Dedifferentiated amniotic fluid mesenchymal stem cell (primary cell): ENCODE results near the gene RPLP2.

ENCODE experiments used
- DNase-seq: peaks from one replicate; pipeline ENCODE4 v3.0.0-alpha.2; 2016; ENCODE audit errors: extremely low spot score

The RPLP2 gene

DNA sequence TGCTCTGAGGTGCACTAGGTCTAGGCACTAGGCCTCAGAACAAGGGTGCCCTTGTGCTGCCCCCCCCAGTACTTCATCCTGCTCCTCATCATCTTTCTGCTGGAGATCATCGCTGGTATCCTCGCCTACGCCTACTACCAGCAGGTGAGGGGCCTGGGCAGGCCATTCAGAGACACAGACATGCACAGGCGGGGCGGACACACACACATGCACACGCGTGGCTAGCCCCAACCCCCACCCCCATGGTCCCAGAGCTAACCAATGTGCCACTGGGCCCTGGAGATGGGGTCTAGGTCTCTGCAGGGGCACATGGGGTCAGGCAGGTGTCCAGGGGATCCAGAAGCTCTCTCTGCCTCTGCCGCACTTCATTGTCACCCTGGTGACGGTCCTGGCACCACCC lies 26.9 kb downstream of the RPLP2 start:
- no peak for DNase-seq

DNA sequence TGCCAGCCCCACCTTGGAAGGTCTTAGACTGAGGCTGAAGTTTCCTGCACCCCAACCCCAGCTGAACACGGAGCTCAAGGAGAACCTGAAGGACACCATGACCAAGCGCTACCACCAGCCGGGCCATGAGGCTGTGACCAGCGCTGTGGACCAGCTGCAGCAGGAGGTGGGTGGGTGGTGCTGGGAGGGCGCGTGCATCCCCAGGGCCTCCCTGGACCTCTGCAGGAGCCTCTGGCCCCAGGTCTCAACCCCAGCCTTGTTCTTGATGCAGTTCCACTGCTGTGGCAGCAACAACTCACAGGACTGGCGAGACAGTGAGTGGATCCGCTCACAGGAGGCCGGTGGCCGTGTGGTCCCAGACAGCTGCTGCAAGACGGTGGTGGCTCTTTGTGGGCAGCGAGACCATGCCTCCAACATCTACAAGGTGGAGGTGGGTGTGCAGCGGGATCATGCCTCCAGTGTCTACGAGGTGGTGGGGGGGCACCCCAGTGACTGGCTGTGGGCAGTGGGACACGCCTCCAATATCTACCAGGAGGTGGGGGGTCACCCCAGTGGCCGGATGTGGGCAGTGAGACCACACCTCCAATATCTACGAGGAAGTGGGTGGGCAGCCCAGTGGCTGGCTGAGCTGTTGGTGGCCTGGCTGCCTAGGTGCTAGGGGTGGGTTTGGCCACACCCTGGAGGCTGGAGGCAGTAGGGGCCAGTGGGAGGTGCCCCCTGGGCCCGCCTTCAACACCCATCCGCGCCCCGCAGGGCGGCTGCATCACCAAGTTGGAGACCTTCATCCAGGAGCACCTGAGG lies 27.6 kb downstream of the RPLP2 start:
- no peak for DNase-seq

DNA sequence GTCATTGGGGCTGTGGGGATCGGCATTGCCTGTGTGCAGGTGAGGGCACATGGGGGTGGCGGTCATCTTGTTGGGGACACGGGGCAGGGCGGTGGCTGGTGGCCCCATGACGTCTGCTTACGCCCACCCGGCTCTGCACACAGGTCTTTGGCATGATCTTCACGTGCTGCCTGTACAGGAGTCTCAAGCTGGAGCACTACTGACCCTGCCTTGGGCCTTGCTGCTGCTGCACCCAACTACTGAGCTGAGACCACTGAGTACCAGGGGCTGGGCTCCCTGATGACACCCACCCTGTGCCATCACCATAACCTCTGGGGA lies 28.2 kb downstream of the RPLP2 start:
- DNase-seq, result no peak

DNA sequence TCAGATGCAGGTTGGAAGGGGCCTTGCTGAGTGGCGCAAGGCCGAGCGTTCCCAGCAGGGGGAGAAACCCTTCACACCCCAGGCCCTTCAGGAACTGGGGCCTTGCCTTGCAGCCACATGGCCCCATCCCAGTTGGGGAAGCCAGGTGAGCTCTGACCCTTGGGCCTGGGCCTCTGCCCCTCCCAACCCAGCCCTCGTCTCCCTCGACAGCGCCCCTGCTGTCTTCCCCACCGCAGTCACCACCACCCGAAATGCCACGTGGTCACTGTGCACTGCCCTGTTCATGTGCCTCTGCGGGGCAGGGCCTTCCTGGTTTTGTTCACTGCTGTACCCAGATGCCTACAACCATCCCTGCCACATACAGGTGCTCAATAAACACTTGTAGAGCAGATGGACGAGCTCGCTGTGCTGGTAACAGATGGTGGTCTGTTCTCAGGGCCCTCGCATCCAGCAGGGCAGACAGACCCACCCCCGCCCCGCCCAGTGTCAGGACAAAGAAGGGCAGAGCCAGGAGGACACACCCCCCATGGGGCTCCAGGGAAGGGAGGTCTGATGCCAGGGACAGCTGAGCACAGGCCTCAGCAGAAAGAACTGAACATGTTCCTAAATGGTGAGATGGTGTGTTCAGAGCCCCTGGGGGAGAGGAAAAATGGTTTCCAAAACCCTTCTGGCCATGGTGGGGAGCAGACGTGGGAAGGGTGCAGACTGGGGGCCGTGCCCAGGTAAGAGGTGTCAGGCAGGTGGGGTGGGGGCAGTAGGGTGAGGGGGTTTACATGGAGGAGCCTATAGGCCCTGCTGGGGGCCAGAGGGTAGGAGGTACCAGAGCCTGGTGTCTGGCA lies 28.9 kb downstream of the RPLP2 start:
- no peak for DNase-seq

DNA sequence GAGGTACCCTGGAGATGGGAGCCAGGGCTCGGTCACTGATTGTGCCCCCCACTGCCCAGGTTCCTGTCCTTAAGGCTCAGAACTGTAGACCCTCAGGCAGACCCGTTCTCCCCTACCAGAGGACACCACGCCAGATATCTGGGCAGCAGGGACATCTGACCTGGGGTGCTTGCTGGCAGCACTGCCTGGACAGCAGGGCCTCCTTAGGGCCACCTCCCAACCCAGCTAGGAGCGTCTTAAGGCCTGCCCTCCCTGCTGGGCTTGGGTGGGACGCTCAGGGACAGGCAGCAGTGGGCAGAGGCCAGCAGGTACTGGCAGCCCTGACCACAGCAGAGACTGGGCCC lies 29.5 kb downstream of the RPLP2 start:
- no peak for DNase-seq

DNA sequence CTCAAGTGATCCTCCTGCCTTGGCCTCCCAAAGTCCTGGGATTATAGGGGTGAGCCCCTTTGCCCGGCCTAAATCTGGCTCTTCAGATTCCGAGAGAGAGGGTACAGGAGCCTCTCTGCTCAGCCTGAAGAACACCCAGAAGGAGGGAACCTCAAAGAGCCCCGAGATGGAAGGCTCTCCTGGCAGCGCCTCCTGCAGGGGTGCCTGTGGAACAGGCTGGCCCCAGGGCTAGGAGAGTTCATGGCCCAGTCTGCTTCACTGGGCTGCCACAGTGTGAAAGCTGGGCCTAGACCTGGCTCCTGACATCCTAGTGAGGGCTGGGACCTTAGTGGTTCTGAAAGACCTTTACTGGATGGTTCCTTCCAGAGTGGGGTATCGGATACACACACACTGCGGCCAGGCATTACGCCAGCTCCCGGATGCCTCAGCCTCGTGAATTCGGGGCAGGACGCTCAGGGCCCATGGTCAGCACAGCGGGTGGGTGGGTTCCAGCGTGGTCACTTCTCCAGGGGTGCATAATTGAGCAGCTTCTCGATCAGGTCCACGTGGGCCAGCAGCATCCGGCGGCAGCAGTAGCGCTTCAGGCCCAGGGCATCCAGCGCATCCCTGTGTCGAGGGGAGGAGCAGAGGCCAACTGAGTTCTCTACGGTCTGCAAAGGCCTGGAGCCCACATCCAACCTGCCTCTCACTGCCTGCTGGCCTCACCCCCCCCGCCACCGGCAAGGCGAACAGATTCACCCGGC lies 30.3 kb downstream of the RPLP2 start:
- DNase-seq, result no peak

DNA sequence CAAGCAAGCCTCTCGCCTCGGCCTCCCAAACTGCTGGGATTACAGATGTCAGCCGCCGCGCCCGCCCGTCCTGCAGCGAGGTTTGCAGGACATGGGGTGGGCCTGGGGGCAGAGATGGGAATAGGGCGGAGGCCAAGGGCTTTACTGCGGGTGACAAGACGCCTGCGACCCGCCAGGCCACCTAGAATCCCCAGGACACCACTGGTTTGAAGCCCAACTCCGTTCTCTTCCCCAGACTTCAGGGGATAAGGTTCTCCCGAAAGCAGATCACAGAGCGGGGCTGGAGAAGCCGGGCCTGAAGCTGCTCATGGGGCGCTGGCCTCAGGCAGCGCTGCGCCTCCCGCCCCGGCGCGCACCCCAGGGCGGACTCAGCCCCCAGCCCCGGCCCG lies 32.2 kb downstream of the RPLP2 start:
- no peak for DNase-seq

DNA sequence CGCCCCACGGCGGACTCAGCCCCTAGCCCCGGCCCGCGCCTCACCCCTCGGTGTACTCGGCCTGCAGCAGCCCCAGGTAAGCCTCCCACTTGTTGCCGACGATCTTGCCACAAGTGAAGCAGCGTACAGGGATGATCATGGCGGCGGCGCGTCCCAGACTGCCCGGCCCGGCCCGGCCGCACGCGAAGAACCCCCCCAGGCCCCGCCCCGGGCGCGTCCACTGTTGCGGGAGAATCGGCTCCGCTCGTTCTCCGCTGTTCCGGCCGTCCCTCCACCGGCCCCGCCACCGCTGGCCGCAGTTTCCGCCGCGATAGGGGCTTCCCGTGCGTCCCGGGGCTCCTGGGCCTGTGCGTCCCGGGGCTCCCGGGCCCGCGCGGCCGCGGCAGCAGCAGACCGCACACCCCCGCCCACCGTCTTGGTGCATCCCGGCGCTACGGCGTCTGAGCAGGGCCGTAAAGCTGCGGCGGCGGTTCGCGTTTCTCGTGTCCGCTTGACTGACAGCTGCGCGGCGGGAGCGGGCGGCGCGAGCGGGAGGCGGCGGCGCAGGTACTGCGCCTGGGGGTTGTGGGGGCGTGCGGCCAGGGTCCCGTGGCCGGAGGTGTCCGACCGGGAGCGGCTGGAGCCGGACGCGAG lies 32.7 kb downstream of the RPLP2 start, which contains the start of the genes POLR2L and TSPAN4:
Gene POLR2L (minus strand): TSS at position 160 of the 633 bp plus-strand sequence. CDS start 21 bp downstream, at position 139.
Gene TSPAN4 (plus strand): TSS at position 483 of the 633 bp plus-strand sequence. CDS start 7,453 bp downstream, outside the sequence.
- DNase-seq, result peak; percentile 81

DNA sequence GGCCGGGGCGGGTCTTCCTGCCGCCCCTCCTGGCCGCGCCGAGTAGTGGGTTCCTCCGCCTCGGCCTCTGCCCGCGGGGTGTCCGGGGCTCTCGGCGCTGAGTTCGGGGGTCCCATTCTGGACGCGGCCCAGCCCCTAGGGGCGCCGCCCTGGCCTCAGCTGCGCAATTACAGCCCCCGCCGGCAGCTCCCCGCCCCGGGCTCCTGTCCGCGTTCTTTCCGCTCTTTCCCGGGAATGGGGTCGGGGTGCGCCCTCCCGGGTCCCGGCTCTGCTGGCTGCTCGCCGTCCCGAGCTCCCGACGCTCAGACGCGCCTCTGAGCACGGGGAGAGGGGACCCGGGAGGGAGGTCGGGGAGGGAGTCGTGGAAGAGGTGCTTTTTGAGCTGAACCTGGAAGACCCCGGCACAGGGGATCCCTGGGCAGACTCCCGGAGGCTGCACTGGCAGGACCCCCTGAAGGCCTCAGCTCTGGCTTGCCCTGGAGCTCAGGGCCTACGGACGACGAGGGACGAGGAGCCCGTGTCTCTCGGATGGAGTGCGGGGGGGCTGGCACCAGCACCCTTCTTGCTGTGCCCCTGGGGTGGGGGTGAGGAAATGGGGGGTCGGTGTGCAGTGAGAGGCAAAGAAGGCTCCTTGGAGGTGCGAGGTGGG lies 33.4 kb downstream of the RPLP2 start:
- no peak for DNase-seq

DNA sequence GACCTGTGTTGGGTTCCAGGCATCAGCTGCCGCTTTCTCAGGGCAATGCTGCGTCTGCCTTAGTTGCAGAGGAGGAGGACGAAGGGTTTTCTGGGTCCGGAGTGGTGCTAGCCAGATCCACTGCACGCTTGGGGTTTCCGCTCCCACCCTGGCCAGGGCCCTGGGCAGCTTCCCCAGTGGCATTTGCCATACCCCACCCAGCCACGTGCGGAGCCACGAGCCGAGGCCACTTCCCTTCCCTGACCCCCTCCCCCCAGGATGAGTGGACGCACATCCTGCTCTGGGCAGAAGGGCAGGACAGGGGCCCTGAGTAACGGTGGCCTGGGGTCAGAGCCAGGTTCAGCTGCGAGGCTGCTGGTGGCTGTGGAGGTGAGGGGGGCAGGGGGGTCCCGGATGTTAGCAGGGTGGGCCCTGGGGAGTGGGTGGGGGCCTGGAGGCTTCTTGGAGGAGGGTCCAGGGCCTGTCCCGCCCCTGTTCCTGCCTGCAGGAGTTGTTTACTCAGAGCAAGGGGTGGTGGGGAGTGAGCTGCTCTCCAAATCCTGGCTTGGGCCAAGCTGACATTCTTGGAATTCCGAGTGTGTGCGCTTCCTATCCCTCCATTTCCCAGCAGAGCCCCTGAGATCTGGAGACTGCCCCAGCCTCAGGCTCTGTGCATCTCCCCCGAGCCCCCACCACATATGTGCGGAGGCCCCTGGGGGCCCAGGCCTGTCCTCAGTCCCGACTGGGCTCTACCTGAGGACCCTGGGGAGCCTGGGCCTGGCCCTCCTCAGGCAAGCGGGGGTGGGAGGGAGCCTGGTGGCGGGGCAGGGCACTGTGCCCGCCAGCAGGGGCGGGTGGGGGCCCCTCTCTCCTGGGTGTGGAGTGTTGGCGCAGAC lies 34.3 kb downstream of the RPLP2 start:
- DNase-seq, result peak; percentile 95

DNA sequence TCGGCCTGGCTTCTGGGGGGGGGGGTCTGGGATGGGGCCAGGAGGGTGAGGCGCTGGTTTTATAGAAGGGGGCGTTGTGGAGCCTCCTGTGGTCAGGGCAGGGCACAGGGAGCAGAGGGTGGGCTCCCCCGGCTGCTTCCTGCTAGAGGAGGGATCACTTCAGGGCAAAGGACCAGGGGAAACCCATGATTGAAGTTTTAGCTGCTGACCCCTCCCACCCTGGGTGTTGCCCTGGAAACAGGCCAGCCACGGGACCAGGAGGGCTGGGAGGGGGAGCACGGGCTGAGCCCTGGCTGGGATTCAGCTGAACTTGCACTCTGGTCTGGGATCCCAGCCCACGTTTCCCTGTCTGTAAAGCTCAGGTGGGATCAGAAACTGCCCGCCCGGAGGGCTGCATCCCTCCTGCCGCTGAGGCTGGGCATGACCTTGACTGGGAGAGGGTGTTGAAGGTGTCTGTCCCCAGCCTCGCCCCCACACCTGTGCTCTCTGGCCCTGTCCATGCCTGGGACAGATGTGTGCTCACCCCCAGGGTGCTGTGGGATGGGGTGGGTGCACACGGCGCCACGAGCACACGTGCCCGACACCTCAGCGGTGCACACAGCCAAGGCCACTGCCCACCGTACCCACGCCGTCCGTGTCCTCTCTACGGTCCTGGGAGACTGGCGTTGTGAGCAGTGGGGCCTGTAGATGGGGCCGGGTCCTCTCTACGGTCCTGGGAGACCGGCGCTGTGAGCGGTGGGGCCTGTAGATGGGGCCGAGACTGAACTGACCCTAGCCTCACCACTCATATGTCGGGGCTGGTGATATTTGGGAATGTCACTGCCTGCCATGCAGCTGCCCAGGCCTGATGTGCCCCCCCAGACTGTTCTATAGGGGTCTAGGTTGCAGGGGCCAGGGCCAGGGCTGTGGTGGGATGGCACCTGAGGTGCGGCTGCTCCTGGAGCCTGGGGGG lies 35.2 kb downstream of the RPLP2 start:
- DNase-seq, result peak; percentile 82

DNA sequence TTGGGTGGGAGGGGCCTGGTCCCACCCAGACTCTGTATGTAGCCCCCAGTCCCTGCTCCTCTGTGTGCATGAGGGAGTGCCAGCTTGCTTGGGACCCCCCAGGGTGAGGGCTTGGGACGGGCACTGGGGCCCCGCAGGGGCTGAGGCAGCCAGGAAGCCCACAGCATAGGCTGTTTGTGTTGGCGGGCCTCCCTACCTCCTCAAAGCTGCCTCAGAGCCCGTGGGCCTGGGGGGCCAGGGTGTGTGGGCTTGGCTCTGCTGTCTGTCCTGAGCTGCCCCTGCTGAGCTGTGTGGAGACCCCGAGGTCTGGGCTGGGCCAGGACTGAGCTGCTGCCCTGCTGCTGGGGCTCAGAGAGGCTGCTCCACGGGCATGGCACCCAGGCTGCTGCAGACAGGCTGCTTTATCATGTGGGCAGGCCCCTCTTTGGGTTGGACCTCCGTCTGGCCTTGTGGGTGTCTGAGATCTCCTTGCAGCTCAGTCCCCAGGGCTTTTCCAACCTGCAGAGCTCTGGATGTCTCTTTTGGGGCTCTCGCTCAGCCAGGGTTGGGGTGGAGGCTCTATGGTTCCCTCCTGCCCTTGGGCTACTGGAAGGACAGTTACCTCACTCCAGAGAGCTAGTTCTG lies 36.2 kb downstream of the RPLP2 start:
- DNase-seq, result no peak

DNA sequence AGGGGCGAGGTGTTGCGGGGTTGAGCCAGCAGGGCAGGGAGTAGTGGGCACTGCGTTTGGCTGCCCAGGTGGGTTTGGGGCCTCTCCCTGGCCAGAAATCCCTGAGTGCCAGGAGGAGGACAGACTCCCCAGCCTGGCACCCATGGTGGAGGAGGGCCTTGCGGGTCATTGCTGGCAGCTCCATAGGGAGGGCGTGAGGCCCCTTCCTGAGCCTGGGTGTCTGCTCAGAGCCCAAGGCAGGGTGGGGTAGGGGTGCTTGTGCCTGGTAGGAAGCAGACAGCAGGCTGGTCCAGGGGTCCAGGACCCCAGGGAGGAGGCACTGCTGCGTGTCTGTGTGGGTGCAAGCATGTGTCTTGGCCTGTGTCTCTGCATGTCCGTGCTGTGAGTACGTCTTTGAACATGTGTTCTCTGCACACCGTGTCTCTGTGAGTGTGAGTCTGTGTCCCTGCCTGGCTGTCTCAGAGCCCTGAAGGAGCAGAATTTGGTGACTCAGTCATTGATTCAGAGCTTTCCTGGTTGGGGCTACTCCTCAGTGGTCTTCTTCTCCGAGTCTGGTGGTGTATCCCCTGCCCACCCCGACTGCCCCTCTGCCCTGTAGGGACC lies 36.8 kb downstream of the RPLP2 start:
- no peak for DNase-seq

DNA sequence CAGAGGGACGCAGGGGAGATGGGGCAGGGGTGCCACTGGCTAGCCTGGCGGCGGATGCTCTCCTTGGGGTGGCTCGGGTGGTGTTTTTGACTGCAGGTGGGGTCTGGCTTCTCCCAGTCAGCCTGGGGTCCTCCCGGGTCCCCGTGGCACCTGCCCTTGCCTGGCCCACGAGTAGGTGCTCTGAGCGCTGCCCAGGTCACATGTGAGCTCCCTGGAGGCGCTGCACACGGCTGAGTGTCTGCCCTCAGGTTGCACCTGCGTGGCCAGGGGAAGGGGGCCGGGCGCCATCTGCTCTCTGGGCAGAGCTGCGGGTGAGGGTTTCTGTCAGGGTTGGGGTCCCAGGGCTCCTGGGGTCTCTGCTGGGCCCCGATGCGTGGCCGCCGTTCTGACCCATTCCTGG lies 38.1 kb downstream of the RPLP2 start:
- DNase-seq, result no peak

DNA sequence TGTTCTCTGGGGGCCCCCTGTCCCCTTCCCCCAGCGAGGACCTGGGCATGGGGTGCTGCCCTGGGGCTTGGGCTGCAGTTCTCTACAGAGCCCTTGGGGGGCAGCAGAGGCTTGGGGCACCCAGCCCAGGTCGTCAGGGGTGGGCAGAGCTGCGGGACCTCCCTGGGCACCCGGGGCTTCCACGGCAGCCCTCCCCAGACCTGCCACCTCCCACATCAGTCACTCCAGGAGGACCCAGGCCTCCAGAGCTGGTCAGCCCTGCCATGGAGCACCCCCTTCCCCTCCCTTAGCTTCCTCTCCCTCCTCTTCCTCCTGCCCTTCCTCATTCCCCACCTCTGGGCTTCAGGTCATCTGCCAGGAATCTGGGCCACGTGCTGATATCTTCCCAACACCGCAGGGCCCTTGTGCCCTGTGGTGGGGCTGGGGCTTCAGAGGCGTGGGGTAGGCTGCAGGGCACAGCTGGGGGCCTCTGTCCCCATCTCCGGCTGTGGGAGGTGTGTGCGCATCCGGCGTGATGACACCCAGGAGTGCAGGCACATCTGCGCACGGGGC lies 38.7 kb downstream of the RPLP2 start:
- DNase-seq, result no peak

DNA sequence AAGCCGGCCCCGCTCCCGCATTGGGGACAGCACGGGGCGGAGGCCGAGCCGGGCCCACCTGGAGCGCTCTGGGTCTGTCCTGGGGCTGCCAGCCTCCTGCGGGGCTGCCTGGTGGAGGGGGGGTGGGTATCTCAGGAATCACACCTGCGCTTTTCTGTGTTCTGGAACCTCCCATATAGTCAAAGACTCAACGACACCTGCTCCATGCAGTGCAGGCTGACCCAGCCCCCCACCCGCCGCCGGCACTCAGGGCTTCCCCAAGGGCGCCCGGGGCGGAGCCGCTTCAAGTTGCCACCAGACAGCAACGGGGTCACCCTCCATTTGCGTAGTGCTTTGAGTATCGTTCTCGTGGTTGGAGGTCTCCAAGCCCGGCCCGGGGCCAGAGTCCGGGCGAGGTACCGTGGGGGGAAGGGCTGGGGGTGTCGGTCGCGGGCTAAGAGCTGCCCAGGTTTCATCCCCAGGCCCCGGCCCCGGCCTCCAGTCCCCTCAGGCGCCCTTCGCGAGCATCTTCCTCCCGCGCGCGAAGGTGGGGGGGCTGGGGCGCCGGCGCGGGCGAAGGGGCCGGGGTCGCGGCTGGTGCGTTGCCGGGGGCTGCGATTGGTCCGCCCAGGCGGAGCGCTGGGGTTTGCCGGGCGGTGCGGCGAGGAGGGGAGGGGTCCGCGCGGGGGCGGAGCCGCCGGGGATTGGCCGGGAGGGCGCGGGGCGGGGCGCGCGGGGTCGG lies 39.5 kb downstream of the RPLP2 start:
- no peak for DNase-seq
